GM12878 (cell line): ENCODE results near the gene VEPH1. TPM values are rescaled to one million over a fixed set of nuclear protein-coding genes. Genes with fewer than 3 reads are reported as not detected.

ENCODE experiments used
- ATAC-seq: fragments of 200-7000 bp; cut with Tn5 transposase; 3 replicates; pipeline ENCODE4 v1.9.1; 2020; ENCODE audit warnings: mild to moderate bottlenecking, moderate library complexity
- BruUV-seq: library from RNA; stranded (reverse); fragments of 400-500 nt; replicated peaks from 2 replicates; lab custom pipeline; 2021; lab: Mats Ljungman, UMichigan
- CTCF ChIA-PET: fragments of 300-600 bp; sonication (Branson Sonifier 250); formaldehyde crosslinking; extraction: SDS; loops from one replicate; lab custom pipeline; 2021; ENCODE audit warnings: inconsistent platforms; lab: Yijun Ruan, JAX
- POLR2A ChIA-PET: fragments of 350-600 bp; formaldehyde crosslinking; extraction: SDS; loops from one replicate; lab custom pipeline; 2021; ENCODE audit warnings: inconsistent platforms; lab: Charles Lee
- RAD21 ChIA-PET: fragments of 300-600 bp; sonication (Branson Sonifier 250); formaldehyde crosslinking; loops from one replicate; lab custom pipeline; 2023; ENCODE audit warnings: antibody characterized with exemption; ENCODE audit not compliant: unreplicated experiment; lab: Charles Lee
- SMC1A ChIA-PET: fragments of 300-600 bp; sonication (Branson Sonifier 250); formaldehyde crosslinking; loops from one replicate; lab custom pipeline; 2023; ENCODE audit not compliant: unreplicated experiment, uncharacterized antibody; lab: Charles Lee
- DNase-seq: peaks from one replicate; pipeline ENCODE4 v3.0.0-alpha.2; 2011; ENCODE audit warnings: low read depth, low spot score
- FAIRE-seq: peaks from 3 replicates; lab custom pipeline; 2011; peaks lifted over from hg19 to GRCh38; lab: Jason Lieb, UNC
- H2AFZ ChIP-seq: 2 replicates; pipeline ENCODE4 v1.6.0; 2011; ENCODE audit warnings: low read depth, low read length, control low read depth; ENCODE audit not compliant: control insufficient read depth
- H3K27ac ChIP-seq: 2 replicates; pipeline ENCODE4 v1.5.1; 2011; ENCODE audit warnings: control low read depth; ENCODE audit not compliant: control insufficient read depth, insufficient read depth
- H3K27me3 ChIP-seq, 2 experiments: replicated peaks in 1 of 2; 2 replicates each; pipeline versions ENCODE4 v1.6.0 to v1.6.1; 2011; ENCODE audit warnings: low read length in 1 of 2; ENCODE audit not compliant: control insufficient read depth in 2 of 2, insufficient read depth in 2 of 2
- H3K36me3 ChIP-seq, 2 experiments: 2 replicates each; pipeline ENCODE4 v1.5.1; 2011; ENCODE audit warnings: low read length in 1 of 2; ENCODE audit not compliant: control insufficient read depth in 2 of 2, insufficient read depth in 2 of 2
- H3K4me1 ChIP-seq: 2 replicates; pipeline ENCODE4 v1.6.1; 2011; ENCODE audit warnings: mild to moderate bottlenecking, low read length, moderate library complexity, mixed read lengths; ENCODE audit not compliant: control insufficient read depth, insufficient read depth
- H3K4me2 ChIP-seq: 2 replicates; pipeline ENCODE4 v1.6.0; 2011; ENCODE audit warnings: control low read depth; ENCODE audit not compliant: control insufficient read depth, insufficient read depth
- H3K4me3 ChIP-seq: fragments of 200-600 bp; sonication (generic); 2 replicates; pipeline ENCODE4 v1.5.1; 2016
- H3K79me2 ChIP-seq: 2 replicates; pipeline ENCODE4 v1.6.0; 2011; ENCODE audit warnings: low read length; ENCODE audit not compliant: control insufficient read depth, insufficient read depth
- H3K9ac ChIP-seq: 2 replicates; pipeline ENCODE4 v1.8.0; 2011; ENCODE audit warnings: low read length, control low read depth, mixed read lengths; ENCODE audit not compliant: control insufficient read depth, insufficient read depth
- H3K9me3 ChIP-seq: replicated peaks from 3 replicates; pipeline ENCODE4 v1.5.1; 2011; ENCODE audit warnings: mild to moderate bottlenecking, low read length; ENCODE audit not compliant: control insufficient read depth, insufficient read depth
- H4K20me1 ChIP-seq: 2 replicates; pipeline ENCODE4 v1.6.0; 2011; ENCODE audit not compliant: control insufficient read depth, insufficient read depth
- BMI1 ChIP-seq: fragments of 450-650 bp; IDR thresholded peaks from 2 replicates; pipeline ENCODE4 v1.6.1; 2016; ENCODE audit warnings: mild to moderate bottlenecking, moderate library complexity, borderline replicate concordance
- CHD2 ChIP-seq: IDR thresholded peaks from 2 replicates; pipeline ENCODE4 v1.6.1; 2011; ENCODE audit warnings: low read depth, low read length, improper control_type of control experiment, borderline replicate concordance
- EP300 ChIP-seq, 2 experiments: fragments of 150-350 bp in 1 of 2; IDR thresholded peaks; 2 replicates each; pipeline ENCODE4 v1.6.1; 2011 to 2012; ENCODE audit warnings: low read depth in 2 of 2, low read length in 2 of 2, borderline replicate concordance in 1 of 2, improper control_type of control experiment in 1 of 2, inconsistent platforms in 1 of 2; ENCODE audit not compliant: control insufficient read depth in 1 of 2
- KDM1A ChIP-seq: fragments of 200-600 bp; sonication (generic); IDR thresholded peaks from 2 replicates; pipeline ENCODE4 v1.6.1; 2016; ENCODE audit warnings: borderline replicate concordance
- MXI1 ChIP-seq: fragments of 150-350 bp; IDR thresholded peaks from 2 replicates; pipeline ENCODE4 v1.6.1; 2011; ENCODE audit warnings: low read depth, mild to moderate bottlenecking, inconsistent platforms, low read length, improper control_type of control experiment
- NR2C2 ChIP-seq: IDR thresholded peaks from 2 replicates; pipeline ENCODE4 v1.6.1; 2011; ENCODE audit warnings: borderline replicate concordance, low read depth; ENCODE audit not compliant: control insufficient read depth, insufficient read length
- SPI1 ChIP-seq: IDR thresholded peaks from 2 replicates; pipeline ENCODE4 v1.6.1; 2011; ENCODE audit warnings: low read depth, mild to moderate bottlenecking, low read length, moderate library complexity, borderline replicate concordance; ENCODE audit not compliant: insufficient read depth
- WGBS: methylation state at CpG from one replicate; pipeline ENCODE4 v1.1.6; 2016; ENCODE audit warnings: low lambda C conversion rate; ENCODE audit not compliant: insufficient replicate concordance, insufficient coverage; ENCODE audit errors: missing lambda C conversion rate; 5-methylcytosine and 5-hydroxymethylcytosine counted together
- in situ Hi-C: fragments of 300-500 bp; cut with MboI; formaldehyde crosslinking; loops from 9 replicates; pipeline ENCODE4 v1.14.3; 2018; ENCODE audit warnings: mixed read lengths
- intact Hi-C: fragments of 100-400 bp; cut with micrococcal nuclease; formaldehyde crosslinking; loops from one replicate; pipeline ENCODE4 v1.14.2; 2022; ENCODE audit not compliant: unreplicated experiment
- polyA plus RNA-seq, 11 experiments: library from polyadenylated mRNA; depleted of rRNA in 4 of 11; unstranded in 6 of 11; stranded (reverse) in 5 of 11; fragments of >200 nt; fragmentation: Nextera tagmentation in 4 of 11; fragmentation: Illumina TruSeq in 1 of 11; extraction: Ambion mirVana in 4 of 11; extraction: Trizol in 1 of 11; gene quantifications; 1 replicate in 1 of 11; 2 replicates in 10 of 11; pipeline versions ENCODE4 v1.2.1 to v1.2.3, GENCODE V29; 2011 to 2016; ENCODE audit warnings: inconsistent platforms in 2 of 11, missing spikeins in 2 of 11, low read depth in 1 of 11
- total RNA-seq, 4 experiments: library from RNA; depleted of rRNA in 3 of 4; stranded (reverse); fragments of >200 nt in 3 of 4; fragmentation: Illumina TruSeq in 1 of 4; extraction: Trizol in 1 of 4; gene quantifications; 2 replicates each; pipeline versions ENCODE4 v1.2.1 to v1.2.3, GENCODE V29; 2013 to 2021
- TF ChIP-seq, protein P1 (sequence below): fragments of 450-650 bp; IDR thresholded peaks from 2 replicates; pipeline ENCODE4 v1.6.1; 2016; ENCODE audit warnings: mild to moderate bottlenecking
- TF ChIP-seq, protein P2 (sequence below): fragments of 450-650 bp; formaldehyde crosslinking; IDR thresholded peaks from 2 replicates; pipeline ENCODE4 v1.4.0; 2022; ENCODE audit warnings: mild to moderate bottlenecking, moderate library complexity

VEPH1 gene
- total and polyA plus RNA-seq, 10 of the 15 experiments (the other 5 are each of a cell fraction or from before 2014, with no cell fraction given): 0.04 to 0.26 (median 0.17) TPM; not detected in 7

DNA sequence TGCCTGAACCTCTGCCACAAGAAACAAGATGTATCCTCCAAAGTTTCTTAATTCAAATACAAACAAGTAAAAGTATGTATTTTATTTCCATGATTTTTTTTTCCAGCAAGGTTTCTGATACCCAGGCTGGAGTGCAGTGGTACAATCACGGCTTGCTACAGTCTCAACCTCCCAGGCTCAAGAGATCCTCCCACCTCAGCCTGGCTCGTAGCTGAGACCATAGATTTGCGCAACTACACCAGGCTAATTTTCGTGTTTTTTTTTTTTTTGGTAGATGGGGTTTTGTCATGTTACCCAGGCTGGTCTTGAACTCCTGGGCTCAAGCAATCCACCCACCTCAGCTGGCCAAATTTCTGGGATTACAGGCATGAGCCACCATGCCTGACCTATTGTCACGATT lies 12.2 kb upstream of the VEPH1 start:
- H3K9me3 ChIP-seq: no peaks in the 10 kb centered on the region
- FAIRE-seq (no peak), ATAC-seq (no peak), DNase-seq (no peak)
- no peak overlapping the region for H3K4me3 ChIP-seq
- ChIA-PET RAD21 (no interaction called here), SMC1A (no interaction called here), CTCF (interaction anchor here (1.0 kb wide), 1 partner anchor 57 kb away, joined by 3 read pairs; no protein-coding TSS in a partner anchor), POLR2A (no interaction called here)
- no peak overlapping the region for H3K4me2 ChIP-seq
- WGBS: 26% methylated on average over 5 of the region's 5 CpGs
- in situ Hi-C loops: no loop called here
- H3K9ac ChIP-seq: no peak overlapping the region
- H3K27me3 ChIP-seq: no peaks in the 10 kb centered on the region
- H3K4me1 ChIP-seq: no peaks in the 10 kb centered on the region
- no TSS peak for BruUV-seq
- H4K20me1 ChIP-seq: no peaks in the 10 kb centered on the region
- TF ChIP-seq, protein P1, sequence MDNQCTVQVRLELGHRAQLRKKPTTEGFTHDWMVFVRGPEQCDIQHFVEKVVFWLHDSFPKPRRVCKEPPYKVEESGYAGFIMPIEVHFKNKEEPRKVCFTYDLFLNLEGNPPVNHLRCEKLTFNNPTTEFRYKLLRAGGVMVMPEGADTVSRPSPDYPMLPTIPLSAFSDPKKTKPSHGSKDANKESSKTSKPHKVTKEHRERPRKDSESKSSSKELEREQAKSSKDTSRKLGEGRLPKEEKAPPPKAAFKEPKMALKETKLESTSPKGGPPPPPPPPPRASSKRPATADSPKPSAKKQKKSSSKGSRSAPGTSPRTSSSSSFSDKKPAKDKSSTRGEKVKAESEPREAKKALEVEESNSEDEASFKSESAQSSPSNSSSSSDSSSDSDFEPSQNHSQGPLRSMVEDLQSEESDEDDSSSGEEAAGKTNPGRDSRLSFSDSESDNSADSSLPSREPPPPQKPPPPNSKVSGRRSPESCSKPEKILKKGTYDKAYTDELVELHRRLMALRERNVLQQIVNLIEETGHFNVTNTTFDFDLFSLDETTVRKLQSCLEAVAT: no peak
- TF ChIP-seq BMI1: no peak
- H2AFZ ChIP-seq: no peak overlapping the region
- H3K36me3 ChIP-seq: no peaks in the 10 kb centered on the region
- intact Hi-C loops: no loop called here
- no peaks in the 10 kb centered on the region for H3K79me2 ChIP-seq
- no peak overlapping the region for H3K27ac ChIP-seq

DNA sequence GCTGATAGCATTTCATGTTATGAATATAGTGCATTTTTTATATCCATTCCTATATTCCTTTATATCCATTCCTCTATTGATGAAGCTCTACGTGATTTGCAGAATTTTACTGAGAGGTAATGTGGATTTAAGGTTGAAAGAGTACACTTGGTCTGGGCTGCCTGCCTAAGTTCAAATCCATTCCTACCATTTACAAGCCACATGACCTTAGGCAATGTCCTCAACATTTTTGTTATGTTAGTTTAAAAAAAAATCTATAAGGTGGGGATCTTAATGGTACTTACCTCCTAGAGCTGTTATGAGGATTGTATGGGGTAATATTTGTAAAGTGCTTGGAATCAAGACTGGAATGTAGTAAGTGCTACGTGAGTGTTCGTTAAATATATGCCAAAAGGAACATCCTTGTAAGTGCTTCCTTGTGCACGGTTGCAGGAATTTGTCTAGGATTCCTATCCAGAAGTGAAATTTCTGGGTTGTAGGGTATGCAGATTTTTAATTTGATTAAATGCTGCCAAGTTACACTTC lies 11.2 kb upstream of the VEPH1 start:
- ChIA-PET SMC1A (interaction anchor here (1.1 kb wide), 1 partner anchor 152 kb away, joined by 3 read pairs; no protein-coding TSS in a partner anchor), RAD21 (interaction anchor here (0.8 kb wide), 1 partner anchor 18 kb away, joined by 3 read pairs; no protein-coding TSS in a partner anchor), CTCF (interaction anchor here (0.5 to 1.2 kb wide), 3 partner anchors 9 to 262 kb away, joined by 3 read pairs; no protein-coding TSS in a partner anchor), POLR2A (no interaction called here)
- no peaks in the 10 kb centered on the region for H3K9me3 ChIP-seq
- in situ Hi-C loops: no loop called here
- no peak overlapping the region for H3K4me2 ChIP-seq
- no peaks in the 10 kb centered on the region for H3K36me3 ChIP-seq
- WGBS: 34% methylated on average over 4 of the region's 4 CpGs
- FAIRE-seq: no peak
- no peak overlapping the region for H2AFZ ChIP-seq
- no peaks in the 10 kb centered on the region for H3K4me1 ChIP-seq
- DNase-seq: no peak
- intact Hi-C loops: no loop called here
- no peak overlapping the region for H3K9ac ChIP-seq
- no peaks in the 10 kb centered on the region for H3K79me2 ChIP-seq
- H3K4me3 ChIP-seq: no peak overlapping the region
- no peaks in the 10 kb centered on the region for H3K27me3 ChIP-seq
- BruUV-seq: no TSS peak
- no peaks in the 10 kb centered on the region for H4K20me1 ChIP-seq
- no peak overlapping the region for H3K27ac ChIP-seq
- ATAC-seq: no peak
- TF ChIP-seq EP300 (IDR thresholded peaks at IDR 0.05; ENCODE audit: borderline replicate concordance in 1 of 2, control insufficient read depth in 1 of 2, low read depth in 2 of 2, low read length in 2 of 2) (no peak), KDM1A (no peak), NR2C2 (no peak), CHD2 (no peak), MXI1 (no peak), SPI1 (no peak)
- TF ChIP-seq, protein P2, sequence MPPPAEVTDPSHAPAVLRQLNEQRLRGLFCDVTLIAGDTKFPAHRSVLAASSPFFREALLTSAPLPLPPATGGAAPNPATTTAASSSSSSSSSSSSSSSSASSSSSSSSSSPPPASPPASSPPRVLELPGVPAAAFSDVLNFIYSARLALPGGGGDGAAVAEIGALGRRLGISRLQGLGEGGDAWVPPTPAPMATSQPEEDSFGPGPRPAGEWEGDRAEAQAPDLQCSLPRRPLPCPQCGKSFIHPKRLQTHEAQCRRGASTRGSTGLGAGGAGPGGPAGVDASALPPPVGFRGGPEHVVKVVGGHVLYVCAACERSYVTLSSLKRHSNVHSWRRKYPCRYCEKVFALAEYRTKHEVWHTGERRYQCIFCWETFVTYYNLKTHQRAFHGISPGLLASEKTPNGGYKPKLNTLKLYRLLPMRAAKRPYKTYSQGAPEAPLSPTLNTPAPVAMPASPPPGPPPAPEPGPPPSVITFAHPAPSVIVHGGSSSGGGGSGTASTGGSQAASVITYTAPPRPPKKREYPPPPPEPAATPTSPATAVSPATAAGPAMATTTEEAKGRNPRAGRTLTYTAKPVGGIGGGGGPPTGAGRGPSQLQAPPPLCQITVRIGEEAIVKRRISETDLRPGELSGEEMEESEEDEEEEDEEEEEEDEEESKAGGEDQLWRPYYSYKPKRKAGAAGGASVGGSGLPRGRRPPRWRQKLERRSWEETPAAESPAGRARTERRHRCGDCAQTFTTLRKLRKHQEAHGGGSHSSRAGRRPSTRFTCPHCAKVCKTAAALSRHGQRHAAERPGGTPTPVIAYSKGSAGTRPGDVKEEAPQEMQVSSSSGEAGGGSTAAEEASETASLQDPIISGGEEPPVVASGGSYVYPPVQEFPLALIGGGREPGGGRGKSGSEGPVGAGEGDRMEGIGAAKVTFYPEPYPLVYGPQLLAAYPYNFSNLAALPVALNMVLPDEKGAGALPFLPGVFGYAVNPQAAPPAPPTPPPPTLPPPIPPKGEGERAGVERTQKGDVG (CRISPR knock-in tag): no peak
- TF ChIP-seq, protein P1: no peak
